H9 (cell line): ENCODE data around the gene ATOX1. TPM values are rescaled to one million over a fixed set of nuclear protein-coding genes. Genes with fewer than 3 reads are reported as not detected.

Experiments used
- DNase-seq: peaks from one replicate; pipeline ENCODE4 v3.0.0-alpha.2; 2017
- H2AFZ ChIP-seq: one replicate; pipeline ENCODE4 v1.6.1; 2013; ENCODE audit warnings: mild to moderate bottlenecking, low read length, control low read depth, moderate library complexity
- H2AK5ac ChIP-seq: 2 replicates; pipeline ENCODE4 v1.6.1; 2013; ENCODE audit warnings: low read length, control low read depth, mixed read lengths; ENCODE audit not compliant: insufficient read length
- H2BK120ac ChIP-seq: one replicate; pipeline ENCODE4 v1.6.1; 2013; ENCODE audit warnings: low read depth, mild to moderate bottlenecking, low read length, control low read depth, inconsistent platforms; ENCODE audit not compliant: poor library complexity, severe bottlenecking
- H2BK12ac ChIP-seq: 2 replicates; pipeline ENCODE4 v1.6.1; 2013; ENCODE audit warnings: low read length, control low read depth, mixed read lengths, low read depth; ENCODE audit not compliant: insufficient read length
- H2BK15ac ChIP-seq: 2 replicates; pipeline ENCODE4 v1.6.1; 2013; ENCODE audit warnings: low read depth, low read length, control low read depth
- H2BK20ac ChIP-seq: one replicate; pipeline ENCODE4 v1.6.1; 2013; ENCODE audit warnings: low read depth, mild to moderate bottlenecking, low read length, control low read depth, inconsistent platforms; ENCODE audit not compliant: poor library complexity, severe bottlenecking
- H2BK5ac ChIP-seq: 2 replicates; pipeline ENCODE4 v1.6.1; 2013; ENCODE audit warnings: low read length, control low read depth, mixed read lengths; ENCODE audit not compliant: insufficient read length
- H3K14ac ChIP-seq: 2 replicates; pipeline ENCODE4 v1.6.1; 2013; ENCODE audit warnings: low read length, control low read depth; ENCODE audit not compliant: insufficient read depth
- H3K18ac ChIP-seq: 2 replicates; pipeline ENCODE4 v1.6.1; 2013; ENCODE audit warnings: low read depth, mild to moderate bottlenecking, mixed read lengths, low read length, control low read depth; ENCODE audit not compliant: insufficient read length
- H3K23ac ChIP-seq: 2 replicates; pipeline ENCODE4 v1.6.1; 2013; ENCODE audit warnings: low read length, control low read depth, mixed read lengths, low read depth; ENCODE audit not compliant: insufficient read length
- H3K23me2 ChIP-seq: 2 replicates; pipeline ENCODE4 v1.6.1; 2013; ENCODE audit warnings: low read depth, mild to moderate bottlenecking, mixed read lengths, low read length, control low read depth; ENCODE audit not compliant: insufficient read length, poor library complexity, severe bottlenecking
- H3K27ac ChIP-seq: 2 replicates; pipeline ENCODE4 v1.5.1; 2013; ENCODE audit warnings: low read length, control low read depth, mixed read lengths, low read depth; ENCODE audit not compliant: insufficient read length
- H3K27me3 ChIP-seq: 2 replicates; pipeline ENCODE4 v1.6.1; 2013; ENCODE audit warnings: low read length, control low read depth, inconsistent platforms; ENCODE audit not compliant: insufficient read depth
- H3K4ac ChIP-seq: 2 replicates; pipeline ENCODE4 v1.6.1; 2013; ENCODE audit warnings: low read depth, mild to moderate bottlenecking, control low read depth, inconsistent platforms, low read length, moderate library complexity
- H3K4me1 ChIP-seq: 2 replicates; pipeline ENCODE4 v1.6.1; 2013; ENCODE audit warnings: low read length, control low read depth, inconsistent platforms; ENCODE audit not compliant: insufficient read depth
- H3K4me2 ChIP-seq: 2 replicates; pipeline ENCODE4 v1.6.1; 2013; ENCODE audit warnings: low read length, control low read depth, mixed read lengths; ENCODE audit not compliant: insufficient read length, insufficient read depth
- H3K56ac ChIP-seq: 2 replicates; pipeline ENCODE4 v1.6.1; 2013; ENCODE audit warnings: low read depth, mild to moderate bottlenecking, mixed read lengths, low read length, control low read depth; ENCODE audit not compliant: insufficient read length
- H3K79me1 ChIP-seq: 2 replicates; pipeline ENCODE4 v1.6.1; 2013; ENCODE audit warnings: low read depth, mild to moderate bottlenecking, moderate library complexity, low read length, control low read depth, inconsistent platforms; ENCODE audit not compliant: insufficient read depth, poor library complexity, severe bottlenecking
- H3K79me2 ChIP-seq: 2 replicates; pipeline ENCODE4 v1.6.1; 2013; ENCODE audit warnings: low read length, control low read depth, inconsistent platforms; ENCODE audit not compliant: insufficient read depth
- H3K9ac ChIP-seq: 2 replicates; pipeline ENCODE4 v1.6.1; 2013; ENCODE audit warnings: low read length, control low read depth, mixed read lengths; ENCODE audit not compliant: insufficient read length; ENCODE audit errors: extremely low read depth
- H3K9me3 ChIP-seq: one replicate; pipeline ENCODE4 v1.6.1; 2013; ENCODE audit warnings: low read depth, low read length, inconsistent platforms; ENCODE audit not compliant: control insufficient read depth
- H3T11ph ChIP-seq: one replicate; pipeline ENCODE4 v1.6.1; 2013; ENCODE audit warnings: mild to moderate bottlenecking, low read length, control low read depth, inconsistent platforms
- H4K20me1 ChIP-seq: one replicate; pipeline ENCODE4 v1.6.1; 2013; ENCODE audit not compliant: control insufficient read depth, insufficient read length, insufficient read depth
- H4K5ac ChIP-seq: 2 replicates; pipeline ENCODE4 v1.6.1; 2013; ENCODE audit warnings: low read depth, mild to moderate bottlenecking, mixed read lengths, low read length, control low read depth; ENCODE audit not compliant: insufficient read length
- H4K8ac ChIP-seq: replicated peaks from 2 replicates; pipeline ENCODE4 v1.6.1; 2013; ENCODE audit warnings: low read length, control low read depth, mixed read lengths, low read depth; ENCODE audit not compliant: insufficient read length
- H4K91ac ChIP-seq: 2 replicates; pipeline ENCODE4 v1.6.1; 2013; ENCODE audit warnings: low read depth, mild to moderate bottlenecking, moderate library complexity, mixed read lengths, low read length, control low read depth; ENCODE audit not compliant: insufficient read length
- H3K27ac Mint-ChIP-seq, 3 experiments: 2 replicates in 2 of 3; 3 replicates in 1 of 3; pipeline ENCODE4 v1.8.0; 2020 to 2021; ENCODE audit warnings: mixed read lengths in 3 of 3, mild to moderate bottlenecking in 1 of 3, moderate library complexity in 1 of 3
- H3K27me3 Mint-ChIP-seq: 2 replicates; pipeline ENCODE4 v1.8.0; 2021; ENCODE audit warnings: low read depth, mild to moderate bottlenecking, moderate library complexity, mixed read lengths
- H3K36me3 Mint-ChIP-seq, 3 experiments: 2 replicates in 2 of 3; 3 replicates in 1 of 3; pipeline ENCODE4 v1.8.0; 2020 to 2021; ENCODE audit warnings: low read depth in 3 of 3, mixed read lengths in 3 of 3; ENCODE audit not compliant: insufficient read depth in 1 of 3
- H3K4me1 Mint-ChIP-seq, 2 experiments: 2 replicates each; pipeline ENCODE4 v1.8.0; 2020; ENCODE audit warnings: mixed read lengths in 2 of 2
- H3K4me3 Mint-ChIP-seq, 2 experiments: 2 replicates in 1 of 2; 3 replicates in 1 of 2; pipeline ENCODE4 v1.8.0; 2020 to 2021; ENCODE audit warnings: mild to moderate bottlenecking in 2 of 2, mixed read lengths in 2 of 2, moderate library complexity in 1 of 2
- H3K9me3 Mint-ChIP-seq, 2 experiments: 2 replicates in 1 of 2; 3 replicates in 1 of 2; pipeline ENCODE4 v1.8.0; 2020; ENCODE audit warnings: mild to moderate bottlenecking in 2 of 2, mixed read lengths in 2 of 2, moderate library complexity in 1 of 2
- WGBS: extraction: QIAGEN DNeasy Blood & Tissue Kit; methylation state at CpG from one replicate; pipeline ENCODE4 v1.1.7; 2013; ENCODE audit warnings: missing lambda C conversion rate, low lambda C conversion rate, mixed read lengths; ENCODE audit not compliant: insufficient read length; ENCODE audit errors: extremely low coverage; 5-methylcytosine and 5-hydroxymethylcytosine counted together
- total RNA-seq: library from RNA; stranded (reverse); gene quantifications from 2 replicates; pipeline ENCODE4 v1.2.1, GENCODE V29; 2021
- TF ChIP-seq, protein P1 (sequence below): fragments of 200-600 bp; sonication (generic); conservative IDR thresholded peaks from 3 replicates; pipeline ENCODE4 v1.8.0; 2021; ENCODE audit warnings: antibody characterized with exemption, mild to moderate bottlenecking

The ATOX1 gene
- total RNA-seq, 1 experiment from 2014 or later: 75.0 TPM

DNA sequence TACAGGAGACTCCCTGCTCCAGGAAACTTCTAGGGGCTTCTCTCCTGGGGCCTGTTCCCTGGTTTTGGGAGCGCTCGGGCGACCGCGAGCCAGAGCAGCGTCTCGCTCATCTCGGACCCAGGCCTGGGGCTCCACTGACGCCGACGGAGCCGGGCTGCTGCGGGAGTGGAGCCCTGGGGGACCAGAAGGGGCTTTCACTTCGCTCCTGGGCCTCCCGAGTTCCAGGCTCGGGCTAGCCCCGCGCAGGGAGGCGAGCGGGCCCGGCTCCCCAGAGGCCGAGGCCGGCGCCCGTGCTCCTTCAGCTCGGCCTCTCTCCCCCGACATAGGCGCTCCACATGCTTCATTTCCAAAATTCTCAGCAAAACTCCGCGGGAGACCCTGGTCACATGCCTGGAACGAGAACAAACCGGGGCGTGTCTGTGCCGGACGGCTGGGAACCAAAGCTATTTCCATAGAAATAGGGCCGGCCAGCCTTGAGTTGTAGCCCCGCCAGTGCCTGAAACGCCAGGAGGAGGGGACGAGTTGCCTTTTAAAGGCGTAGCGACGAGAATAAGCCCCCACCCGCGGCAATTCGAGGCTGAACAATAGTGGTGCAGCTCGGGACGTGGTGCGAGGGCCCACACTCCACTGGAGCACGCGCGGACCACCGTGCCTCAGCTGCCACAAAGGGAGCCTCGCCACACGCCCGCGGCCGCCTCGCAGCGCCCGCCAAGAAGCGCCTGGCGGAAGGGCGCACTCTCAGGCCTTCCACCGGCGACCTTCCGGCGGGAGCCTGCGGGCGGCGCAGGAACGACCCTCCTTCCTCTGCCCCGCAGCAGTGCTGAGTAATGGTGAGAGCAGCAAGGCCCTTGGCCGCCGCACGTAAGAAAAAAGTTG lies 12.2 kb upstream of the ATOX1 start:
- no peaks in the 10 kb centered on the region for H3K9me3 Mint-ChIP-seq
- H3K27ac Mint-ChIP-seq: peak overlapping the region; percentile 93 to 98 (median 97)
- H3K27me3 ChIP-seq: no peaks in the 10 kb centered on the region
- H3K23ac ChIP-seq: no peak overlapping the region
- H3K79me2 ChIP-seq: peaks cover 33% of the 10 kb centered on the region
- H4K91ac ChIP-seq: peak overlapping the region; percentile 60
- peak; percentile 81 for DNase-seq
- no peak overlapping the region for H2BK20ac ChIP-seq
- peak overlapping the region; percentile 99 for H3K14ac ChIP-seq
- no peak overlapping the region for H2BK15ac ChIP-seq
- H3K27ac ChIP-seq: peak overlapping the region; percentile 58
- peaks cover 22% of the 10 kb centered on the region for H3K23me2 ChIP-seq
- peak overlapping the region; percentile 100 for H3K18ac ChIP-seq
- H3K56ac ChIP-seq: peak overlapping the region; percentile 10
- H2BK12ac ChIP-seq: peak overlapping the region; percentile 46
- H3K4me2 ChIP-seq: peak overlapping the region; percentile 68
- H2BK120ac ChIP-seq: peak overlapping the region; percentile 52
- H3K9ac ChIP-seq: peak overlapping the region; percentile 89
- H3T11ph ChIP-seq: no peak overlapping the region
- peak overlapping the region; percentile 44 for H3K4ac ChIP-seq
- H2BK5ac ChIP-seq: peak overlapping the region; percentile 18
- H2AFZ ChIP-seq: no peak overlapping the region
- H3K9me3 ChIP-seq: no peaks in the 10 kb centered on the region
- no CpG with 5 or more reads among the region's 75 CpGs for WGBS
- H3K79me1 ChIP-seq: no peaks in the 10 kb centered on the region
- TF ChIP-seq, protein P1, sequence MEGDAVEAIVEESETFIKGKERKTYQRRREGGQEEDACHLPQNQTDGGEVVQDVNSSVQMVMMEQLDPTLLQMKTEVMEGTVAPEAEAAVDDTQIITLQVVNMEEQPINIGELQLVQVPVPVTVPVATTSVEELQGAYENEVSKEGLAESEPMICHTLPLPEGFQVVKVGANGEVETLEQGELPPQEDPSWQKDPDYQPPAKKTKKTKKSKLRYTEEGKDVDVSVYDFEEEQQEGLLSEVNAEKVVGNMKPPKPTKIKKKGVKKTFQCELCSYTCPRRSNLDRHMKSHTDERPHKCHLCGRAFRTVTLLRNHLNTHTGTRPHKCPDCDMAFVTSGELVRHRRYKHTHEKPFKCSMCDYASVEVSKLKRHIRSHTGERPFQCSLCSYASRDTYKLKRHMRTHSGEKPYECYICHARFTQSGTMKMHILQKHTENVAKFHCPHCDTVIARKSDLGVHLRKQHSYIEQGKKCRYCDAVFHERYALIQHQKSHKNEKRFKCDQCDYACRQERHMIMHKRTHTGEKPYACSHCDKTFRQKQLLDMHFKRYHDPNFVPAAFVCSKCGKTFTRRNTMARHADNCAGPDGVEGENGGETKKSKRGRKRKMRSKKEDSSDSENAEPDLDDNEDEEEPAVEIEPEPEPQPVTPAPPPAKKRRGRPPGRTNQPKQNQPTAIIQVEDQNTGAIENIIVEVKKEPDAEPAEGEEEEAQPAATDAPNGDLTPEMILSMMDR: no peak
- H4K20me1 ChIP-seq: no peaks in the 10 kb centered on the region
- peak overlapping the region; percentile 79 for H4K5ac ChIP-seq
- H3K4me1 ChIP-seq: no peaks in the 10 kb centered on the region
- no peak overlapping the region; a peak in 2 of 5 replicates for H3K4me3 Mint-ChIP-seq
- H4K8ac ChIP-seq: peak overlapping the region; percentile 36
- no peaks in the 10 kb centered on the region; the same call in 1 of the 2 replicates for H3K27me3 Mint-ChIP-seq
- peaks cover 8 to 15% (median 14%) of the 10 kb centered on the region in 3 experiments; a peak in 6 of 7 replicates for H3K36me3 Mint-ChIP-seq
- H3K4me1 Mint-ChIP-seq: peaks cover 26 to 30% of the 10 kb centered on the region in 2 experiments
- no peak overlapping the region for H2AK5ac ChIP-seq
